GM18868 (cell line): Measurements from ENCODE around the gene LAIR1.
"Not testable (repeated sequence)": the region's sequence is repeated elsewhere in the genome, so short reads cannot be mapped to it uniquely, and the experiment has no call there.

ENCODE experiments used
- ATAC-seq: cut with Tn5 transposase; IDR thresholded peaks from one replicate; pipeline ENCODE4 v1.9.1; 2021; ENCODE audit warnings: mild to moderate bottlenecking, moderate library complexity; ENCODE audit not compliant: unreplicated experiment

LAIR1 gene

GRCh38 chr19:54343868-54344267 is 20.9 kb downstream of the LAIR1 start:
- no peak for ATAC-seq

GRCh38 chr19:54341295-54341694 is 23.4 kb downstream of the LAIR1 start:
- no peak for ATAC-seq

DNA sequence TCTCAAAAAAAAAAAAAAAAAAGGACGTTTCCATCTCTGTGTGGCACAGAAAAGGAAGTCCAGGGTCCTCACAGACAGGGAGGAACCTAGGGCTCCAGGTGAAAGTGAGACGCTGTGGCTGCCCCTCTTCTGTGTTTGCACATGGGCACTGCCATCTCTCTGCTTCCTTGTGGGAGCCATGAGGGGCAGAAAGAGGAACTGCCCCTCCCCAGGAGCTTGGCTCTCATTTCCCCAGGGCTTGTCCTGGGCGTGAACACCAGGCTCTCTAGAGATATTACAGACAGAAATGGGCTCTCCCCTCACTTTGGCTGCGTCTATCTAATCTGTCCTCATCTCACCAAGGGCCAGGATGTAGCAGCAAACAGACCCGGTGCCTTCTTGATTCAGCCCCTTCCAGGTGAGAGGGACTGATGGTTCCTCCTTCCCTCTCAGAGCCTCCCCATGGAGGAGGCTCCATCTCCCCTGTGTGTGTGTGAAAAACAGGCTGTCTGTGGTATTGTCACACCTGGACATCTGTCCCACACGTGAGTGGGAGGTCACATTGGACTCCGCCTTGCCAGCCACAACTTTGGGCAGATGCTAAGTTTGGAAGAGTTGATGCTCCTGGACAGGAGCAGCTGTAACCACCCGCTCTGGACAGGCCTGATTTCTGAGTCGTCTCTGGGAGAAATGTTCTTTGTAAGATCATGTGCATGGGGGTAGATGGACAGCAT is 24.9 kb downstream of the LAIR1 start:
- ATAC-seq: no peak

DNA sequence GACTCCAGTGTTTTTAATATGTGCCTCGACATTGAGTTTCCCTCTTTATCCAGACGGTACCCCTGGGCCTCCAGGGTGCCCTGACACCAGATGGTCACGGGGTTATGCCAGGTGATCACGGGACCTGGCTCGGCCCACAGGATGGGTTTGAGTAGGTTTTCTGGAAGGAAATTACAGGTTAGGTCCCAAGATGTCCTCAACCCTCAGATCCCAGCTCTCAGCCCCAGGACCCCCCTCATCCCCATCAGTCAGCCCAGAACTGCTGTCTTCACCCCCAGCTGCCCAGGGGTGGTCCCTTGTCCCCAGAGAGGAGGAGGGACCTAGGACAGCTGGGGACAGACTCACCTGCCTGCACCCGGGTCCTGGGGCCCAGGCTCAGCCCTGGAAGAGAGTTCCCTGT is 26.2 kb downstream of the LAIR1 start:
- ATAC-seq: no peak

GRCh38 chr19:54337858-54338230 is 26.9 kb downstream of the LAIR1 start:
- ATAC-seq: no peak

DNA sequence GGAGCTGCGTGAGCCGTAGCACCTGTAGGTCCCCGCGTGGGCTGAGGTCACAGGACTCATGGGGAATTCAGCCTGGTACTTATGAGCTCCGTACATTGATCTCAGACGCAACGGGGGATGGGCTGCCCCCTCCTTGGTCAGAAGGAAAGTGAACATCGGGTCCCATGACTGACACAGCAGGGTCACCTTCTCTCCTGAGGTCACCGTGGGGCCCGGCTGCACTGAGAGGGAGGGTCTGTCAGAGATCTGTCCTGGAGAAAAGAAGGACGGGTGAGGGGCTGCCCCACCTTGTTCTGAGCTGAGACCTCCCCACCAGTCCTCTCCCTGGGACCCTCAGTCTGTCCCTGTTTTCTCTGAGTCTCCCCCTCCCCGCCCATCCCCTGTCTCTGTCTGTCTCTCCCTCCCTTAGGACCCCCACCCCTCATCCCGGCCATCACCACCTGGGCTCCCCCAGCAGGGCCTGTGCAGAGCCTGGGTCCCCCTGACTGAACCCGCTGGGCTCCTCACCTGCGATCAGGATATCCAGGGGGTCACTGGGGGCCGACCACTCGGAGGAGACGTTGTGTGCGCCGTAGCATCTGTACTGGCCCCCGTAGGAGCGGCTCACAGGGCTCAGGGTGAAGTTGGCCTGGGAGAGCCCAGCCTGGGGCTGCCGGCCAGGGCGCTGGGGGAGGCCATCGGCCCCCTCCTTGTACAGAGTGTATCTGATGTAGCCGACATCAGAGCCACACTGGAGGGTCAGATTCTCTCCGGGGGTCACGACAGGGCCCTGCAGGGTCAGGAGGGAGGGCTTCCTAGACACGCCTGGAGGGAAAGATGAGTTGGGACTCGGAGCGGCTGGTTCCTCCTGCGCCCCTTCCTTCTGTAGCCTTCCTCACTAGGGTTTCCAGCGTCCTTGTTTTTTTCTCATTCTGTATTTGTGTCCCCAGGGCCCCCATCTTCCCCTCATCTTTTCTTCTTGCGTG is 27.6 kb downstream of the LAIR1 start:
- ATAC-seq: no peak

GRCh38 chr19:54335979-54336892 is 28.5 kb downstream of the LAIR1 start:
- ATAC-seq: no peak

GRCh38 chr19:54335164-54335563 is 29.6 kb downstream of the LAIR1 start:
- no peak for ATAC-seq

DNA sequence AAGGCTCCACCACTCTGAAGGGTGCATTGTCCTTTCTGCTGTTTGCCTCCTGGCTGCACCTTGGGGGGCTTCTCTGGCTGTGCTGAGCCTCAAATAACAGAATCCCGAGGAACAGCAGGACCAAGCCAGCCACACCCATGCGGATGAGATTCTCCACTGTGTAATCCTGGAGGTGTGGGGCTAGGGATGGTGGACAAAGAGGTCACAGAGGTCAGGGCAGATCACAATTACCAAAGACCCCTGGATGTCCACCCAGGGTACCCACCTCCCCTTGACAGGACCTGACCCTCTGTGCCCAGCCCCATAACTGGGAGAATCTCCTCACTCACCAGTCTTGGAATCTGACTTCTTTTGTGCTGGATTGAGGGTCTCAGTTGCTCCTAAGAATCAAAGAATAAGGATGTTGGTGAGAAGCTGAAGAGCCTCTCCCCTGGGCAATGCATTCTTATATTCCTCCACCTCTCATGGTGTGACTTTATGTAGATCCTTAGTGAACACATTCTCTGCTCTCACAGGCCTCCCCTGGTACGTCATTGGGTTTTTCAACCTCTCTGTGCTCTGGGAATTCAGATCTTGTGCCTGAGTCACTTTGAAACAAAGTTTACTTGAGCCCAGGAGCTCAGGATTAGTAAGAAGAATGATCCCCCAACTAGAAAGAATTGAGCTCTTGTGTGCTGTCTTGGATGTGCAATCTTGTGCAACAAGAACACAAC is 31.0 kb downstream of the LAIR1 start:
- ATAC-seq: no peak

- ATAC-seq: no peak
Observed at GRCh38 chr19:54332149-54332548, 32.6 kb downstream of the LAIR1 start.

DNA sequence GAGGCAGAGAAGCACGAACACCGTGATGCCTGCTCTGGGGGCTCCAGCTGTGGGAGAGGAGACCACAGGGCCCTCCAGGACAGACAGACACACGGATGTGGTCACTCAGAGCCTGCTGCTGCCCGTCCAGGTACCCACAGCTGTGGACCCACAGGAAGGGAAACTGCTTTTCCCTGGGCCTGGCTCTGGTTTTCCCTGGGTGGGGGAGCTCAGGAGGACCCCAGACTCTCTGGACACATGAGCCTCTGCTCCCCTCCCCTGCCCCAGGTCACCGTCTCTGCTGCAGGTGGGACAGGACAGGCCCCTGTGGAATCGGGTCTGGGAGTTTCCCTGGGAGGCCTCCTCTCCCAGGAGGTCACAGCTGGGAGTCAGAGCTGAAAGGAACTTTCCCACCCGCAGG is 33.1 kb downstream of the LAIR1 start:
- ATAC-seq: no peak

DNA sequence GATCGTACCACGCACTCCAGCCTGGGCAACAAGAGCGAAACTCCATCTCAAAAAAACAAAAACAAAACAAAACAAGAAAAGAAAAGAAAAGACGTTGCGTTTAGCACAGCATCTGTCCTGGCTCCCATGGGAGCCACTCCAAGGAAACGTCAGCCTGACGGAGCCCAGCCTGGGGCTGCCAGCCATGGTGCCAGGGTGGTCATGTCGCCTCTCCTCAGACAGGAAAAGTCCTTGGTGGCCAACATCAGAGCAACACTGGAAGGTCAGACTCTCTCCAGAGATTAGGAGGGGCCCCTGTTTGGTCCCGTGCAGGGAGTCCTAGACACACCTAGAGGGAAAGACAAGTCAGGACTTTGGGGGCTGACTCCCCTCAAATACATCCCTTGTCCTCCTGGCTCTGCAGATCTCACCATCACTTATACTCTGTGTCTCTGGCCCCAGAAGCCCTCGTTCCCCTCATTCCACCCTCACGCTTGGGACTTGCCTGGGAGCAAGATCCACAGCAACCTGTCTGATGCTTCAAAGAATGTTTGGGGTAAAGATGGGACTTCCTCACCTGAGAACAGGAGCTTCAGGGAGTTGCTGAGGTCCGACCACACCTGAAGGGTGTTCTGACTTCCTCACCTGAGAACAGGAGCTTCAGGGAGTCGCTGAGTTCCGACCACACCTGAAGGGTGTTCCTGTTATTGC is 35.1 kb downstream of the LAIR1 start:
- no peak for ATAC-seq

DNA sequence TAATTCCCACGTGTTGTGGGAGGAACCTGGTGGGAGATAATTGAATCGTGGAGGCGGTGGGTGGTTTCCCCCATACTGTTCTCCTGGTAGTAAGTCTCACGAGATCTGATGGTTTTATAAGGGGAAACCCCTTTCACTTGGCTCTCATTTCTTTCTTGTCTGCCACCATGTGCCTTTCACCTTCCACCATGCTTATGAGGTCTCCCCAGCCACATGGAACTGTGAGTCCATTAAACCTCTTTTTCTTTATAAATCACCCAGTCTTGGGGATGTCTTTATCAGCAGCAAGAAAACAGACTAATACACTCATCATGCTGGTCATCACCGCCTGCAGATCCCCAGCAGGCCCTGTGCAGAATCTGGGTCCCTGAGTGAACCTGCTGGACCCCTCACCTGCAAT is 36.0 kb downstream of the LAIR1 start:
- ATAC-seq: not testable (repeated sequence)

DNA sequence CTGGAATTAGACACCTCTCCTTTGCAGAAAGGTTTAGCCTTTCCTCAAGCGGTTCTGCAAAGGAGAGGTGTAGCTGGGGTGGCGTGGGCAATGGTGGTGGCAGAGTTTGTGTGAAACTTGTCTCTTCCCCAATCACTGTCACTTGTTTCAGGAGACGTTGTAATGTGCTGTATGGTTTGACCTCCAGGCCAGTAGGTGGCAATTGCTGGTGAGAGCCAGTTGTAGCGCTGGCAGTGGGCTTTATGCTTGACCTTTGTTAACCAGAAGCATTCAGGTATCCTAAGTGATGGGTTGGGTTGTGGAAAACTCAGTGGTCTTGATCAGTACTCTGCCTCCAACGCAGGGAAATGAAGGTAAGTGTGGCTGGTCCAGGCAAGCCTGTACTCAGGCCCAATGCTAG is 39.1 kb downstream of the LAIR1 start:
- ATAC-seq: no peak

DNA sequence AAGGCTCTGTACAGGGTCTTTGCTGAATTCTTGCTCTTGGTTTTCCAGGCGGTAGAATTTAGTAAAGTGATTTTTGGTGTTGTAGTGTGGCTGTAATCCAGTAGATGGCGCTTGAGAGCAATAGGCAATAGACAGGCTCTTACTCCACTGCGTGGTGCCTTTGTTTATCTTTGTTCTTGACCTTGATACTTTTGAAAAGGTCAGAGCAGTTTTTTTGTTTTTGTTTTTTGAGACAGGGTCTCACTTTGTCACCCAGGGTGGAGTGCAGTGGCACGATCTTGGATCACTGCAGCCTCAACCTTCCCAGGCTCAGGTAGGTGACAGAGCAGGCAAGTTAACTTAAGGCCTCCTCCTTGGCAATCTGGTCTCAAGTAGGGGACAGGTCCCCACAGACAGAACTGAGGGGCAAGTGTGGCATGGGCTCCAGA is 39.5 kb downstream of the LAIR1 start:
- ATAC-seq: no peak

DNA sequence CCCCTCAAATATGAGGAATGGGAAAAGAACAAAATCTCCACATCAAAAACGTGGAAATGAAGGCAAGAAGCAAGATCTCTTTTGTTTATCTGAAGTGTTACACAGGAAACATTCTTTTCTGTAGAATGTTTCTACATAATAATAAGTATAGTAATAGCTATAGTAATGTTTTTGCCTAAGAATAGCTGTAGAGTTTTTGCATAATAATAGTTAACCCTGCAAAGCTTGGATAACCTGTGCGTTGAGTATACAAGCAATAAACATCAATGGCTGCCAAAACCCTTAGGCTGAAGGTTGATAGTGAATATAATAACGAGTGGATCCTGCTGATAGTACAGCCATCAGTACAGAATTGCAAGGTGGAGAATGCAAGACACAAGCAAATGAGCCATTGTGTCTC is 40.7 kb downstream of the LAIR1 start:
- no peak for ATAC-seq

GRCh38 chr19:54322934-54323333 is 41.8 kb downstream of the LAIR1 start:
- ATAC-seq: not testable (repeated sequence)

DNA sequence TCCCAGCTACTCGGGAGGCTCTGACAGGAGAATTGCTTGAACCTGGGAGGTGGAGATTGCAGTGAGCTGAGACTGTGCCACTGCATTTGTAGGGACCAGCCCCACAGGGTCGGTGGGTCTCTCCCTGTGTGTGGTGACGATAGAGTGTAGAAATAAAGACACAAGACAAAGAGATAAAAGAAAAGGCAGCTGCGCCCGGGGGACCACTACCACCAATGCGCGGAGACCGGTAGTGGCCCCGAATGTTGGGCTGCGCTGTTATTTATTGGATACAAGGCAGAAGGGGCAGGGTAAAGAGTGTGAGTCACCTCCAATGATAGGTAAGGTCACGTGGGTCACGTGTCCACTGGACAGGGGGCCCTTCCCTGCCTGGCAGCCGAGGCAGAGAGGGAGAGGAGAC is 42.4 kb downstream of the LAIR1 start:
- ATAC-seq: not testable (repeated sequence)

DNA sequence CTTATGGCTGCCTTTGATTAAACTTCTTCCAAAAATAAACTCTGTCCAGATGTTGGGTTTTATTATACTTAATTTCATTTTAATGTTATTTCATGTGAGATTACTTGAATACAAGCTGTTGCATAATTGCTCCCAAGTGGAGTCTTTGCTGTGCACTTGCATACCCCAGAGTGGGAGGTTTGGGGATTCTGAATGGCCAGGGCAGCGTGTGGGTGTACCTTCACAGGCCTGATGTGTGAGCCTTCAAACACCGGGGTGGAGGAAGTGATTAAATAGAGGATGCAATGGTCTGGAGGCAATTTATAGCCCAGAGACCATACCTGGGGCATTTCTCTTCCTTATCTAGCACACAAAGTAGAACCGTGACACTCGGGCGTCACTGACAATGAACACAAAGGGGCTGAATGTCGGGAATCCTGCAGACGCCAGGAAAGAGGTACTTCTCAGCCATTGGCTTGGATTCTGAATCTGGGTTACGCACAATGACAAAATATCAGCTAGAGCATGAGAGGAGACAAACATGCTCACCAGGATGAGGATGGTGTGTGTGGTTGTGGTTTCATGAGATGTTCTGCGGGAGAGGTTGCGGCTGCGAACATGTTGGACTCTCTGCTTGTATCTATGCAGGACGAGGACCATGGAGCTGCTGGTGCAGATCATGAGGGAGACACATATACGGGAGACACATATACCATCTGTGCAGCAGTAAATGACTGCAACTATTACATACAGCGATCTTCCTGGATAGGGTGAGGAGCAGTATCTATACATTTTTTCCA is 44.6 kb downstream of the LAIR1 start:
- ATAC-seq: no peak
